ENCODE measurements around the gene YWHAG. TPM values are rescaled to one million over a fixed set of nuclear protein-coding genes. Genes with fewer than 3 reads are reported as not detected.

YWHAG gene
- total and polyA plus RNA-seq, 8 donors: 15.7 to 55.7 (median 33.9) TPM

DNA sequence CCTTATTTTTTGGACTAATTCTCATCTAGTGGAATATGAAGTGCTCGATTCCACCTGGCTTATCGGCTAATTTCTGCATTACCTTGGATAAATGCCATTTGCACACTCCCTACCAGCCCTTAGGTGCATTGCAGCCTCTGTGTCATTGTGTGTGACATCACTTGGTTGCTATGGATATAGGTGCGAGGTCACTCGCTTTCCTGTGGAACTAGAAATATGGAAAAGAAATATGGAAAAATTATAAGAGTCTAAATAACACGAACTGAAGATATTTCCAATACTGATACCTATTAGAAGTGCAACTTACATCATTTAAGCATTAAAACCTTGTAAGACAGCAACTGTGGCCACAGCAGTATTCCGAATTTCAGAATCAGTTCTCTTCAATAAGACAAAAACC is 2.0 kb downstream of the YWHAG start:
- no peaks in the 10 kb centered on the region for H3K27me3 ChIP-seq
- peak overlapping the region in 3 of 4 donors; percentile 38 to 100 (median 99) for H3K27ac ChIP-seq
- ATAC-seq (no peak), FAIRE-seq (no peak), DNase-seq (peak in 2 of 6 donors; percentile 27 to 42)
- H3K4me3 ChIP-seq: peak overlapping the region in 2 of 4 donors; percentile 71 to 95
- no peaks in the 10 kb centered on the region for H3K9me3 ChIP-seq
- TF ChIP-seq, protein P1, sequence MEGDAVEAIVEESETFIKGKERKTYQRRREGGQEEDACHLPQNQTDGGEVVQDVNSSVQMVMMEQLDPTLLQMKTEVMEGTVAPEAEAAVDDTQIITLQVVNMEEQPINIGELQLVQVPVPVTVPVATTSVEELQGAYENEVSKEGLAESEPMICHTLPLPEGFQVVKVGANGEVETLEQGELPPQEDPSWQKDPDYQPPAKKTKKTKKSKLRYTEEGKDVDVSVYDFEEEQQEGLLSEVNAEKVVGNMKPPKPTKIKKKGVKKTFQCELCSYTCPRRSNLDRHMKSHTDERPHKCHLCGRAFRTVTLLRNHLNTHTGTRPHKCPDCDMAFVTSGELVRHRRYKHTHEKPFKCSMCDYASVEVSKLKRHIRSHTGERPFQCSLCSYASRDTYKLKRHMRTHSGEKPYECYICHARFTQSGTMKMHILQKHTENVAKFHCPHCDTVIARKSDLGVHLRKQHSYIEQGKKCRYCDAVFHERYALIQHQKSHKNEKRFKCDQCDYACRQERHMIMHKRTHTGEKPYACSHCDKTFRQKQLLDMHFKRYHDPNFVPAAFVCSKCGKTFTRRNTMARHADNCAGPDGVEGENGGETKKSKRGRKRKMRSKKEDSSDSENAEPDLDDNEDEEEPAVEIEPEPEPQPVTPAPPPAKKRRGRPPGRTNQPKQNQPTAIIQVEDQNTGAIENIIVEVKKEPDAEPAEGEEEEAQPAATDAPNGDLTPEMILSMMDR (IDR thresholded peaks at IDR 0.05): no peak
- no peaks in the 10 kb centered on the region for H3K36me3 ChIP-seq
- whole genome bisulfite sequencing, 2 donors: 16 to 18% methylated on average over 6 of the region's 6 CpGs
- peaks cover 5 to 28% (median 16%) of the 10 kb centered on the region in 3 donors for H3K4me1 ChIP-seq
- intact Hi-C loops (cut with DNase I): loop anchor here in 1 of 3 donors (5.0 kb wide), 1 partner anchor 35 kb away; no protein-coding TSS in a partner anchor

DNA sequence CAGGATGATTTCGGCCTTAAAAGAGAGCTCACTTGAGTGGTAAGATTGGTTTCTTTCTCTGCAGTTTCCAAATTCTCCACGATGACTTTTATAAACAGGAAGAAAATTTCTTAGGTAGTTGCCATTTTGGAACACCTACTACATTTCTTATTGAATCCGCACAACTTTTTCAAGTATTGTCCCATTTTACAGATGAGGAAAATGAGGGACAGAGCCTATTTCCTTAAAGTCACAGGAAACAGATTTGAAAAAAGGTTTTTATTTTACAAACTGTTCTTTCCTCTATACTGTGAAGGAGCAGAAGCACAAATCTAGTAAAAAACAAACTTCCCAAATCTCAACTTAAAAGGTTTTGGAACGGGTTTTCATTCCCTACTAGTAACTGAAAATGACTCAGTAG is 2.7 kb downstream of the YWHAG start:
- Histone ChIP-seq H3K36me3 (no peaks in the 10 kb centered on the region), H3K4me3 (no peak overlapping the region), H3K9me3 (no peaks in the 10 kb centered on the region), H3K27me3 (no peaks in the 10 kb centered on the region), H3K27ac (peak overlapping the region in 1 of 4 donors; percentile 16), H3K4me1 (peaks cover 5 to 28% (median 16%) of the 10 kb centered on the region in 3 donors)
- TF ChIP-seq, protein P1 (IDR thresholded peaks at IDR 0.05): no peak
- FAIRE-seq (no peak), DNase-seq (no peak), ATAC-seq (no peak)
- intact Hi-C loops (cut with DNase I): loop anchor here in 1 of 3 donors (5.0 kb wide), 1 partner anchor 34 kb away; no protein-coding TSS in a partner anchor
- WGBS, 2 donors: 86 to 89% methylated on average over 4 of the region's 4 CpGs

DNA sequence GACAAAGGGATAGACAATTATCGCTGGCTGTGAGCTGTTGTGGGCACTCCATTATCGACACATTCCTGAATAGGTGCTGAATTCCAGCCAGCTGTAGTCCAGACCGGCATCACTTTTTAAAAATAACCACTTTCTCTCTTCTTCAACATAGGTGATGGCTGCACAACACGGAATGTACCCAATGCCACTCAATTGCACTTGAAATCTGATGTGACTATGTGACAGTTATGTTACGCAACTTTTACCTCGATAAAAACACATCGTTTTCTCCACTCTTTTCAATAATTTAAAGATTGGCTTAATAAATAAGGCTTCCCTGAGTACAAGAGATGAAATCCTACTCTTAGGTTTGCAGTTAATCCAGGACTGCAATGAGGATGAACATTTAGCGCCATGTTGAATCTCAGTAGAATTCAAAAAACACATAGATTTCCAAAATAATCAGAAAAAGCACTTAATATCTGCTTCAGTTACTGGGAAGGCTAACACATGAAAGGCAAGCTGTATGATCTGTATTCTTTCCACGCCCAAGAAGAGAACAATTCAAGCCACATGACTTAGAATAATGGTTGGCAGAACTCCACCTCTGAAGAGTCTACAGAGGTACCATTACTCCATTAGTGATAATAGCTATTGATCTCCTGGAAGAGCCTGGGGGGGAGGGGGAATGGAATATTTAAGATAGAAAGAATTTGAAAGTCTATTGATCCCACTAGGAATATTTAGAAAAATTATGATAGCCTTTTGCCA is 3.6 kb downstream of the YWHAG start:
- intact Hi-C loops (cut with DNase I): loop anchor here in 1 of 3 donors (5.0 kb wide), 1 partner anchor 33 kb away; no protein-coding TSS in a partner anchor
- WGBS, 2 donors: 83 to 88% methylated on average over 9 of the region's 9 CpGs
- no peak for FAIRE-seq

DNA sequence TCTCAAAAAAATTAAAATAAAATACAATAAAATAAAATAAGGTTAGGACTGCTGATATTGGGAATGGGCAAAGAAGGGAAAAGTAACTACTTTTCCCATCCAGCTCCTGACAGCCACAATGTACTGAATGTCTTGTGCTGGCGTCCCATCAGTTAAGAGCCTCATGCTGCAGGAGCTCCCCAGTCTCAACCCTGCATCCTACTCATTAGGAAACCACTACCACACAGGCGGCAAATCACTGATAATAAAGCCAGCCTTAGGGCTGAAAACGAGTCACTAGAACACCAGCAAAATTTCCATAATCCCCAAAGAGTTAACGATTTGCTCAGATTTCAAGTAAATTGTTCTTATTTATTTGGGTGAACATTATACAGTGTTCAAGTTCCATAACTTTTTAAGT is 4.3 kb downstream of the YWHAG start:
- Histone ChIP-seq H3K4me3 (no peak overlapping the region), H3K27ac (no peak overlapping the region), H3K9me3 (no peaks in the 10 kb centered on the region), H3K27me3 (no peaks in the 10 kb centered on the region), H3K36me3 (no peaks in the 10 kb centered on the region), H3K4me1 (peaks cover 5 to 29% (median 22%) of the 10 kb centered on the region in 3 donors)
- intact Hi-C loops (cut with DNase I): no loop called here
- TF ChIP-seq, protein P1 (IDR thresholded peaks at IDR 0.05): no peak
- ATAC-seq (no peak), DNase-seq (no peak), FAIRE-seq (no peak)
- WGBS, 2 donors: 88 to 95% methylated on average over 4 of the region's 4 CpGs

More for the DNA sequence above, 3.6 kb downstream of the YWHAG start:
- no peak for ATAC-seq
- DNase-seq: no peak
- Histone ChIP-seq H3K27ac (no peak overlapping the region), H3K4me1 (peaks cover 5 to 28% (median 22%) of the 10 kb centered on the region in 3 donors), H3K9me3 (no peaks in the 10 kb centered on the region), H3K4me3 (no peak overlapping the region), H3K27me3 (no peaks in the 10 kb centered on the region), H3K36me3 (no peaks in the 10 kb centered on the region)
- TF ChIP-seq, protein P1 (IDR thresholded peaks at IDR 0.05): no peak

DNA sequence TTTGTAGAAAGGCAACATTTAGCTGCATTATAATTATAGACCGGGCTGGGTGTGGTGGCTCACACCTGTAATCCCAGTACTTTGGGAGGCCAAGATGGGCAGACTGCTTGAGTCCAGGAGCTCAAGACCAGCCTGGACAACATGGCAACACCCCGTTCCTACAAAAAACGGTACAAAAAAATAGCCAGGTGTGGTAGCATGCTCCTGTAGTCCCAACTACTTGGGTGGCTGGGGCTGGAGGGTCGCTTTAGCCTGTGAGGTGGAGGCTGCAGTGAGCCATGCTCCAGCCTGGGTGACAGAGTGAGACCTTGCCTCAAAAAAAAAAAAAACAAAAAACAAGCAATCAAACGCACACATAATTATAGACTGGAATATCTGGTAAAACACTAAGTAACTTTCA is 5.0 kb downstream of the YWHAG start:
- no peak for FAIRE-seq
- TF ChIP-seq, protein P1 (IDR thresholded peaks at IDR 0.05): no peak
- Histone ChIP-seq H3K36me3 (no peaks in the 10 kb centered on the region), H3K4me1 (peaks cover 5 to 30% (median 22%) of the 10 kb centered on the region in 3 donors), H3K27ac (no peak overlapping the region), H3K4me3 (no peak overlapping the region), H3K27me3 (no peaks in the 10 kb centered on the region), H3K9me3 (no peaks in the 10 kb centered on the region)
- ATAC-seq: no peak
- DNase-seq: no peak
- WGBS, 2 donors: 91 to 96% methylated on average over 5 of the region's 5 CpGs
- intact Hi-C loops (cut with DNase I): no loop called here

Measured in pancreas (tissue), 10 donors.